HG03064 (cell line): Measurements from ENCODE around the gene KRTAP5-10.
"Not testable (repeated sequence)": the region's sequence is repeated elsewhere in the genome, so short reads cannot be mapped to it uniquely, and the experiment has no call there.

Source experiments
- ATAC-seq: cut with Tn5 transposase; IDR thresholded peaks from one replicate; pipeline ENCODE4 v1.9.1; 2021; ENCODE audit warnings: low read depth; ENCODE audit not compliant: unreplicated experiment

The KRTAP5-10 gene

DNA sequence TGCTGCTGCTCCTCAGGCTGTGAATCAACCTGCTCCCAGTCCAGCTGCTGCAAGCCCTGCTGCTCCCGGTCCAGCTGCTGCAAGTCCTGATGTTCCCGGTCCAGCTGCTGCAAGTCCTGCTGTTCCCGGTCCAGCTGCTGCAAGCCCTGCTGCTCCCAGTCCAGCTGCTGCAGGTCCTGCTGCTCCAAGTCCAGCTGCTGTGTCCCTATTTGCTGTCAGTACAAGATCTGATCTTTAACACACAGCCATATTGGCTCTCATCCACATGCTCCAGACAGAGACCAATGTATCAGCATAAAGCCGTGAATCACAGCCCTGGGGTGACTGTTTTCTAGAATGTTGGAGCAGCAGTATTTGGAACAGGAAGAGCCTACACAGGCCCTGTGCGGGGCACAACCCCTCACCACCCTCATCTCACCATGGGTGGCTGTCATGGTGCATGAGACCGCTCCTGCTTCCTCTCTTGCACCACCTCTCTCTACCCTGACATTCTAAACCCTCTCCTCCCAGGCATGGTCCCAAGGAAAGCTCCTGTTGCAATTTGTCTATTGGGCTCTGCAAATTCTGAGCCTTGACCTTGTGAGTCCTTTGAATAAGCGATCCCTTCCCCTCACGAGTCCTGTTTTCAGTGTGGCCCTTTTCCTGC lies 3.5 kb downstream of the KRTAP5-10 start:
- ATAC-seq = no peak

DNA sequence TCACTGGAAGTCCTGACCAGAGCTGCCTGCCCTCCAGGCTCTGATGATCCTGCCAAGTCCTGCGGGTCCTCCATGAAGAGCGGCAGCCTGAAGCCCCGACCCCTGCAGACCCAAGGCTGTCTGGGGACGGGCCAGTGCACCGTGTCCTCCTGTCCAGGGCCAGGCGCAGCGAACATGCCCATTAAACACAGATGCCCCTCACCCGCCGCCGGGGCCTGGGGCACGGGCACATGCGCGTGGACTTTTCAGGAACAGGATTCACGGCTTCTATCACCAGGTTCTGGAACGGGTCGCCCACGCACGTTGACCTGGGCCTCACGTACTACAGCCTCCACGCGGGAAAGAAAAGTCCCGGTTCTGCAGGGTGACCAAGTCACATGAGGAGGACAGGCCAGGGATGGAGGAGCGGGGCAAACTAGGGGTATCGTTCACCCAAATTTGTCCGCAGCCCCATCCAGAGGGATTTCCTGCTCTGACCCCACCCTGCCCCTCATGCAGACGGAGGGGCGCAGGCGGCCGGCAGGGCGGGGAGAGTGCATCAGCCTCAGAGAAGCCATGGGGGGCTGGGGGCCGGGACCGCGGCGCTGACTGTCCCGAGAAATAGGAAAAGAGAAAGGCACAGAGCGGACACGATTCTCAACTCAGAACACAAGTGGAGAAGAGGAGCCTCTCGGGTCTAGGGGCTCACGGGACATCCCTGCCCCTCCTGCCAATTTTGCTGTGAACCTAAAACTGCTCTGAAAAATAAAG lies 5.9 kb downstream of the KRTAP5-10 start:
- not testable (repeated sequence) for ATAC-seq

DNA sequence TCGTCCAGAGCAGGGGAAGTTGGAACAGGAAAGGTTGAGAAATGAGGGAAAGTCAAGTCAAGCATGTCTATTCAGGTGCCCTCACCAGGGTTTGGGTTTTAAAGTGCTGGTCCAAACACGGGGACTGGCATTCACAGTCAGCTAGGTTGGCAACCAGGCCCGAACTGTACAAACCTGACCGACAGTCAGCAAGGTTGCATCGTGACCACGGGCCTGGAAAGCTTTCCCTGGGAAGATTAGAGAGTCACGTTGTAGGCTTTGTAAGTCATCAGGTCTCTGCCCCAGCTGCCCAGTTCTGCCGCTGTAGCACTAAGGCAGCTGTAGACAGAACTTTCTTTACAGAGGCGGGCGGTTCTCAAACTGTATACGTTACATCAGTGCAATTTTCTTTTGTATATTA lies 7.4 kb downstream of the KRTAP5-10 start:
- no peak for ATAC-seq

DNA sequence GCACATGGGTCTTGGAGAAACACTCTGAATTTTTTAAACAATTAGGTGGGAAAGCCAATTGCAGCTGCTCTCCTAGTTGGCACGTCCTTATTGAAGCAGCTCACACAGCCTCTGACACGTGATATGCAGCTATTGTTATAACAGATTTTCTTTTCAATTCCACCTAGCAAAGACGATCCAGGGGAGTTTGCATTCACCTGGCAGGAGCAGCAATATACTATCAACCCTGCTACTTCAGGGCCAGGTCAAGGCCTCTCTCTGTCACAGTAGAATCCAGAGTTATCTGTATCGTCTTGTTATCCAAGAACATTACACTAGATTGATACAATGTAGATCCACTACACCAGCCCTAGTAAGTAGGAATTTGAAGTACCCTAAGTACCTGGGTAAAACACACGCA lies 9.1 kb downstream of the KRTAP5-10 start:
- no peak for ATAC-seq

DNA sequence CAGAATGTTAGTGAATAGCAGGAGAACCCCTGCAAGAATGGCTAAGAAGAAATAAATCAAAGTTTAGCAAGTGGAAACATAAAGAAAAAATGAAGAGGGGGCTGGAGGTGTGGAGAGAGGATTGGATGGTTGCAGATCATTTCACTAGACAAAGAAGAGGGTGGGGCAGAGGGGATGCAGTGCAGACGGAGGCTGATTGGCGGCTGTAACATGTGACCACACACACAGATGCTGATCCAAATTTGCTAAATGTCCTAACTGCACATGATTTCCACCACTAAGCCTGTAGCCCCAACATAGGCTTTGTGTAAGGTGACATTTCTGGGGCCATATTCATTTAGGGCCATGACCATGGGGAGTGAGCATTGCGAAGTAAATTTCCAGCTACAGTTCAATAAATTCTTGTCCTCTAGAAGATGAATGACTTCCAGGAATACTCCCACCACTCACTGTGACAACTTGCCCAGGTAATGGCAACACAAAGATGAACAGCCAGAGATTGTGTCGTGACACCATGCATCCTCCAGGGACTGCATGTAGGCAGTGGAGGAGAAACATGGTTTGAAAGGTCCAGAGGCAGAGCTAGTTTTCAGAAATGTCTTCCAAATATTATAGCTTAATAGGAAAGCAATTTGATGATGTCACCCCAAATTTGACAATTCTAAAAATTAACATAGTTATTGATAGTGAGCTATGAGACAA lies 10.5 kb downstream of the KRTAP5-10 start:
- ATAC-seq = no peak

DNA sequence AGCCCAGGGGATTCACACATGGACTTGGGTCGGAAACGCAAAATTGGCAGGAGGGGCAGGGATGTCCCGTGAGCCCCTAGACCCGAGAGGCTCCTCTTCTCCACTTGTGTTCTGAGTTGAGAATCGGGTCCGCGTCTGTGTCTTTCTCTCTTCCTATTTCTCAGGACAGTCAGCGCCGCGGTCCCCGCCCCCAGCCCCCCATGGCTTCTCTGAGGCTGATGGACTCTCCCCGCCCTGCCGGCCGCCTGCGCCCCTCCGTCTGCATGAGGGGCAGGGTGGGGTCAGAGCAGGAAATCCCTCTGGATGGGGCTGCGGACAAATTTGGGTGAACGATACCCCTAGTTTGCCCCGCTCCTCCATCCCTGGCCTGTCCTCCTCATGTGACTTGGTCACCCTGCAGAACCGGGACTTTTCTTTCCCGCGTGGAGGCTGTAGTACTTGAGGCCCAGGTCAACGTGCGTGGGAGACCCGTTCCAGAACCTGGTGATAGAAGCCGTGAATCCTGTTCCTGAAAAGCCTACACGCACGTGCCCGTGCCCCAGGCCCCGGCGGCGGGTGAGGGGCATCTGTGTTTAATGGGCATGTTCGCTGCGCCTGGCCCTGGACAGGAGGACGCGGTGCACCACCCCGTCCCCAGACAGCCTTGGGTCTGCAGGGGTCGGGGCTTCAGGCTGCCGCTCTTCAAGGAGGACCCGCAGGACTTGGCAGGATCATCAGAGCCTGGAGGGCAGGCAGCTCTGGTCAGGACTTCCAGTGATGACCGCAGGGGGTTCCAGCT lies 11.5 kb downstream of the KRTAP5-10 start:
- not testable (repeated sequence) for ATAC-seq

DNA sequence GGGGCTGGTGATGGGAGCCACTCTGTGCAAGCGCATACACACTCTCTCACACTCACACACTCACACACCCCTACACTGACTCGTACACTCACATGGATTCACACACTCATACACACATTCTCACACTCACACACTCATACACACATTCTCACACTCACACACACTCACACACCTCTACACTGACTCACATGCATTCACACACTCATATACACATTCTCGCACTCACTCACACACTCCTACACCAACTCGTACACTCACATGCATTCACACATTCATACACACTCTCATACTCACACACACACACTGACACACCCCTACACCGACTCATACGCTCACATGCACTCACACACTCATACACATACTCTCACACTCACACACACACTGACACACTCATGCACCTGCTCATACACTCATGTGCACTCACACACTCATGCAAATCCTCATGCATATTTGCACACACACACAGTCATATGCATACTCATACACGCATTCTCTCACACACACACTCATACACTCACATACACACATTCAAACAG lies 12.2 kb downstream of the KRTAP5-10 start:
- ATAC-seq = no peak

DNA sequence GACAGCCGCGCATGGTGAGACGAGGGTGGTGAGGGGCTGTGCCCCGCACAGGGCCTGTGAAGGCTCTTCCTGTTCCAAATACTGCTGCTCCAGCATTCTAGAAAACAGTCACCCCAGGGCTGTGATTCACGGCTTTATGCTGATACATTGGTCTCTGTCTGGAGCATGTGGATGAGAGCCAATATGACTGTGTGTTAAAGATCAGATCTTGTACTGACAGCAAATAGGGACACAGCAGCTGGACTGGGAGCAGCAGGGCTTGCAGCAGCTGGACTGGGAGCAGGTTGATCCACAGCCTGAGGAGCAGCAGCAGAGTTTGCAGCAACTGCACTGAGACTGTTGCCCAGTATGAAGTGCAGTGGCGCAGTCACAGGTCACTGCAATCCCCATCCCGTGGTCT lies 14.2 kb downstream of the KRTAP5-10 start:
- ATAC-seq = not testable (repeated sequence)

DNA sequence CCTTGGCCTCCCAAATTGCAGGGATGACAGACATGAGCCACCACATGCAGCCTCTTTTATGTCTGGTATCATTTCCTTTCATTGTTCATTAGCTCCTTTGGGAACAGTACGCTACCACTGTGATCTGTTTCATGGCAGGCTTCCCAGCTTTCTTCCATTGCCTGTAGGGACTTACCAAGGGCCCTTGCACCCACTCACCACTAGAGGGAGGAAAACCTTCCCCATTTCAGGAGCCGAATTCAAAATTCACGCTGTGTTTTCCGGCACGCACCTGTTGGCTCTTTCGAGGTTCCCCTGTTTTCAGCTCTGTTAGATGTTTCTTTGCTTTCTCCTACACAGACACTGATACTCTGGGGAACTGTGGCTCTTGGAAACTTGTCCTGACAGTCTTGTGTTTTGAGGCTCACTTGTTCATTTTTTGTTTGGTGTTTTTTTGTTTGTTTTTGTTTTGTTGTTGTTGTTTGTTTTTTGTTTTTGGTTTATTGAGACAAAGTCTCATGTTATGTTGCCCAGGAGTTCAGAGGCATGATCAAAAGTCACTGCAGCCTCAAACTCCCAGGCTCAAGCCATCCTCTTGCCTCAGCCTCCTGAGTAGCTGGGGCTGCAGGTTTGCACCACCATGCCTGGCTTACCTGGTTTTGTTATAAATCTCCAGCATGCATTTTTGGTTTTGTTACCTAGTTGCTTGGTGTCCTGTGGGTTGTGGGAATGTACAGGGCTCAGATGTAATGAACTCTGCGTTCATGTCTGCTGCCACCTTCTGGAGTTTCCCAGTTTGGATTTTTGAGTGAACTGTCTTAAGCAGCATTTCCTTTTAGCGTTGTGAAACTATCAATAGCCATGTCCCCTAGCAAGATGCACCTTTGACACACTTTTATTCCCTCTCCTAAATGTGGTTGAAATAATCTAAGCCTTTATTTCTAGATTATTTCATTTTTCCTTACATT lies 15.0 kb downstream of the KRTAP5-10 start:
- no peak for ATAC-seq

DNA sequence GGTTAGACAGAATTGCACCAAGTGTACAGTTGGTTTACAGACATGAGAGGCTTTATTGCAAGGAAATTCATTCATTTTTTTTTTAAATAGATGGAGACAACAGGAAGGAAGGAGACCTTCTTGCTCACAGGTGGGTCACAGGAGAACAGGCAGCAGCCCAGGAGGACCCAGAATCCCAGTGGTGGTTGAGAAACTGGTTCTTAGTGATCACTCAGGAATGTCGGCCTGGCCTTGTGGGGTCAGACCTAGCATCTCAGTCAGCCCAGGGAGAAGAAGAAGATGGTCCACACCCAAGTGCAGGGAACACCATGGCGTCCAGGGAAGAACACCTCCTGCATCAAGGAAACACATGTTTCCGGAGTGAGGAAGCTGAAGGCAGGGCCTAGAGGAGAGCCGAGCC lies 16.5 kb downstream of the KRTAP5-10 start:
- ATAC-seq = no peak

DNA sequence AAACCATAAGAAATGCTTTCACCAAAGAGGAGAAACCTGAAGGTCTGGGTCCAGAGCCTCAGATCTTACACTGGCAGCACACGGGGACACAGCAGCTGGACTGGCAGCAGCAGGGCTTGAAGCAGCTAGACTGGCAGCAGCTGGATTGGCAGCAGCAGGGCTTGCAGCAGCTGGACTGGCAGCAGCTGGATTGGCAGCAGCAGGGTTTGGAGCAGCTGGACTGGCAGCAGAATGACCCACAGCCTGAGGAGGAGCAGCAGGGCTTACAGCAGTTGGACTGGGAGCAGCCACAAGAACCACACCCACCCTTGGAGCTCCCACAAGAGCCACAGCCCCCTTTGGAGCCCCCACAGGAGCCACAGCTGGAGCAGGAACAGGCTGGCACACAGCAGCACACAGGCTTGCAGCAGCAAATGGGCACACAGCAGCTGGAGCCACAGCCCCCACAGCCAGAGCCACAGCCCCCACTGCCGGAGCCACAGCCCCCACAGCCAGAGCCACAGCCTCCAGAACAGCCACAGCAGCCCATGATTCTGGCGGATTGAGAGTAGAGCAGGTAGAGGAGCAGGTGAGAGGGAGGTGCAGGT lies 17.0 kb downstream of the KRTAP5-10 start, which contains the start of gene KRTAP5-11:
Gene KRTAP5-11 (minus strand): TSS at position 567 of the 587 bp plus-strand sequence. CDS start 38 bp downstream, at position 529.
- ATAC-seq = no peak

DNA sequence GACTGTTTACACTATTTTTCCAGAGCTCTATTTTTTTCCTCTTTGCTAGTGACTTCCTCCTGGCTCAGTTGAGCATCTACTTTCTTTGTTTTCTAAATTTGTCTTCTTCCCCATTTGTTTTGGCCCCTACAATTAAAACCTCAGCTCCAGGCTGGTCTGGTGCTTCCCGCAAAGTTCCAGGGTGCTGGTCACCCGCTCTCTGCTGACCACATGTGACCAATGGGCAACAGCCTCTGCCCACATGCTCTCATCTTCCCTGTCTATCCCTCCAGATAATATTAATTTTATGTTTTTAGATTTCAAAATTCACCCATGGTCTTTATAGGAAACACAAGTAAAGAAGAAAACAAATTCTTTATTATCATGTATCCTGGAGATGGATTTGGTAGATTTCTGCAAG lies 17.6 kb downstream of the KRTAP5-10 start:
- not testable (repeated sequence) for ATAC-seq

DNA sequence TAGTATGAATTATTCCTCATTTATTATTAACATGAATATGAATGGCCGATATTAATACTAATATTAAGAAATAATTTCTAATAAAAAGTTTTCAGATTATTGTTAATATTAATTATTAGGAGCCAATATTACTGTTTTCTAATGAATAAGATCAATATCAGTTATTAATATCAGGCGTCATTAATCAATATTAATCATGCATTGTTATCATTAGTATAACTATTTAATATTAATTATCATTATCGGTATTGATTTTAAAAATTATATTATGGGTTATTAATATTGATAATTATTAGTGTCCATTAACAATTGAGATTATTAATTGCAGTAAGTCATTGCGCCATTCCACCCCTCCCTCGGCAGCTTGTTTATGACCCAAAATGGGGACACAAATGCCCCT lies 20.3 kb downstream of the KRTAP5-10 start:
- ATAC-seq = not testable (repeated sequence)

DNA sequence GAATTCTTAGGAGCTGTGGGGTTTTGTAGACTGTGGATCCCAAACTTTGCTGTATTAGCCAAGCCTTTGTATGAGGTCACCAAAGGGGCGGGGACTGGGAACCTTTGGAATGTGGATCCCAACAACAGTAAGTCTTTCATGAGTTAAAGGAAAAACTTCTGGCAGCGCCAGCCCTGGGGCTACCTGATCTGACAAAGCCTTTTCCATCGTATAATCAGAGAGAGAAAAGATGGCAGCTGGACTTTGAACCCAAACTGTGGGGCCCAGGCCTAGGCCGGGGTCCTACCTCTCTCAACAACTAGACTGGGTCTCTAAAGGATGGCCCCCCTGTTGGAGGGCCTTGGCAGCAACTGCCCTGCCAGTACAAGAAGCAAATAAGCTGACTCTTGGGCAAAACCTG lies 23.0 kb downstream of the KRTAP5-10 start:
- not testable (repeated sequence) for ATAC-seq

DNA sequence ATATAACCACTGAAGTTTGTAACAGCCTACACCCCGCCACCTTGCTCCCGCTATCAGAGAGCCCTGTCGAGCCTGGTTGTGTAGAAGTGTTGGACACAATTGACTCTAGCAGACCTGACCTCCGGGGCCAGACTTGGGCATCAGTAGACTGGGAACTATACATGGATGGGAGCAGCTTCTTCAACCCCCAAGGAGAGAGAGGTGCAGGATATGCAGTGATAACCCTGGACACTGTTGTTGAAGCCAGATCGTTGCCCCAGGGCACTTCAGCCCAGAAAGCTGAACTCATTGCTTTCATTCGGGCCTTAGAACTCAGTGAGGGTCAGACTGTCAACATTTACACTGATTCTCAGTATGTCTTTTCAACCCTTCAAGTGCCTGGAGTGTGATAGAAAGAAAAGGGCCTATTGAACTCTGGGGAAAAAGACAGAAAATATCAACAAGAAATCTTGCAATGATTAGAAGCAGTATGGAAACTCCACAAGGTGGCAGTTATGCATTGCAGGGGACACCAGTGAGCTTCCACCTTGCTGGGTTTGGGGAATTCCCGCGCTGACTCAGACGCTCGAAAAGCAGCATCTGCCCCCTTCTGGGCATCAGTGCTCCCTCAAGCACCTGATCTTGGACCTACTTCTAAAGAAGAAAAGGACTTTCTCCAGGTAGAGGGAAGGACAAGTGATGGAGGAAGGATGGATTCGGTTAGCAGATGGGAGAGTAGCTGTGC lies 23.6 kb downstream of the KRTAP5-10 start:
- not testable (repeated sequence) for ATAC-seq

DNA sequence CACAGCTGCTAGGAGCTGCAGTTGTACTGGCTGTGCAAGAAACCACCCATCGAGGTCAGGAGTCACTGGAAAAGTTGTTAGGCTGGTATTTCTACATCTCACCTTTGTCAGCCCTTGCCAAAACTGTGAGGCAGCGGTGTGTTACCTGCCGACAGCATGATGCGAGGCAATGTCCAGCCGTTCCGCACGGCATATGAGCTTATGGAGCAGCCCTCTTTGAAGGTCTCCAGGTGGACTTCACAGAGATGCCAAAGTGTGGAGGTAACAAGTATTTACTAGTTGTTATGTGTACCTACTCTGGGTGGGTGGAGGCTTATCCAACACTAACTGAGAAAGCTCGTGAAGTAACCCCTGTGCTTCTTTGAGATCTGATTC lies 24.2 kb downstream of the KRTAP5-10 start:
- not testable (repeated sequence) for ATAC-seq

DNA sequence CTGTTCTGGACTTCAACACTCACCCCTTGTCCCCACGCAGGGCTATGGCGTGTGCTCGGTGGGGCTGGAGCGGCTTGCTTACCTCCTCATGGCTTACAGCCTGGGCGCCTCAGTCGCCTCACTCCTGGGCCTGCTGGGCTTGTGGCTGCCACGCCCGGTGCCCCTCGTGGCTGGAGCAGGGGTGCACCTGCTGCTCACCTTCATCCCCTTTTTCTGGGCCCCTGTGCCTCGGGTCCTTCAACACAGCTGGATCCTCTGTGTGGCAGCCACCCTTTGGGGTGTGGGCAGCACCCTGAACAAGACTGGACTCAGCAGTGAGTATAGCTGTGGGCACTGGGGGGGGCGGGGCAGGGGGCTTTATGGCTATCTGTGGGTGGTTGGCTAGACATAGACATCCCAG lies 37.9 kb downstream of the KRTAP5-10 start:
- ATAC-seq = not testable (repeated sequence)

DNA sequence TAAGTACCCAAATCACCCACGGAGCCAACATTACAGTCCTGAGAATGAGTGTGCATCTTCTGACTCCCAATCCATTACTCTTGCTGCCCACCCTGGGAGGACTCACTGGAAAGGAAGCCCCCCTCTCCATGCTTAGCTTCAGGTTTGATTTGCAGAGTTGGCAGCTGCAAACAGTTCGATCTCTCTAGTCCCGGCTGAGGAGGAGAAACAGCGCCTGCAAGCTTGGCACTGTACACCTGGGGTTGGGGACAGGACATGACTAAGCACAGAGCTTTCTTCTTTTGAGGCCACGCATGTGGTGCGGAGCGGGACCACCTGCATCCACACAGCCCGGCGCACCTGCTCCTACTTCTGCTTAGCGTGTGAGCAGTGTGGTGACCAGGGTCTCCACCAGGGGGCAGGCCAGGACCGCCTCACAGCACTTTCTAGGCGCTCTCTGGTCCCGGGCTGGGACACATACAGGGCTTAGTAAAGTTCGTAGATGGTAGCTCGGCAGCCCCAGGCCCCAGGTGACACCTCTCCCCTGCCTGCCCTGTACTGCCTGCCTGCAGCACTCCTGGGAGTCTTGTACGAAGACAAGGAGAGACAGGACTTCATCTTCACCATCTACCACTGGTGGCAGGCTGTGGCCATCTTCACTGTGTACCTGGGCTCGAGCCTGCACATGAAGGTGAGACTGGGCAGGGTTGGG lies 39.6 kb downstream of the KRTAP5-10 start:
- ATAC-seq = not testable (repeated sequence)
